Astrocyte of the spinal cord (primary cell): ENCODE measurements around the gene IGSF3.

Source experiments
- DNase-seq: peaks from one replicate; pipeline ENCODE4 v3.0.0; 2011; ENCODE audit warnings: low read depth, low spot score
- H3K4me3 ChIP-seq: 2 replicates; pipeline ENCODE4 v1.5.1; 2011; ENCODE audit warnings: low read depth, mild to moderate bottlenecking, low read length, moderate library complexity
- CTCF ChIP-seq: IDR thresholded peaks from 2 replicates; pipeline ENCODE4 v1.5.1; 2012; ENCODE audit warnings: low read depth, mild to moderate bottlenecking, low read length, inconsistent platforms
- in situ Hi-C: cut with HindIII; loops from 2 replicates; pipeline ENCODE4 v1.10.0; 2017; ENCODE audit warnings: low sequenced_read_pairs

Gene IGSF3

DNA sequence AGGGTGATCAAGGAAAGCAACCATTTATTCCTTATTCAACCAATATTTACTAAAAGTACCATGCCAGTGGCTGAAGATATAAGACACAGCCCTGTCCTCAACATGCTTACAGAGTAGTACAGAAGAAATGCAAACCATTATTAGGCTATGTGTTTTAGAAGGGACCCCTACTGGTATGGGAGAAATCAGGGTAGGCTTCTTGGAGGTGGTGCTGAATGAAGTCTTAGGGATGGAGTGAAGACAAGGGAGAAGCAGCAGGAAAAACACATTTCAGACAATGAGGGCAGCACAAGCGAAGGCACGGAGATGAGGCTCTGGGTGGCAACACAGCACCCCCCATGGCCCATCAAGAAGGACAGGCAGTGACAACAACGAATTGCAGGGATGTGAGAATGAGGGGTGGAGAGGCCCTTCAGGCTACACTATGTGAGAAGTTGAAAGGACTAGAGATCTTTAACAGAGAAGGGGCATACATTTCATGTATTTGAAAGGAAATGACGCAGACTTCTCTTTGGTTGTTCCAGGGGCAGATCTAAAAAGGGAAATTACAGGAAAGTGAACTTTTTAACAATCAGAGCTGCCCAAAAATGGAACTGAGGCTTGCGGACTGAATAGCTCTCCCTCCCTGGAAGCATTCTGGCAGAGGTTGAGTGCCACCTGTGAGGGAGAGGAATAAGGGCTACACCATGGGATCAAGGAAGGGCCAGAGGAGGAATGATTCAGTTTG lies 79.9 kb downstream of the IGSF3 start:
- in situ Hi-C loops, result no loop called here
- no peak for TF ChIP-seq CTCF
- DNase-seq, result no peak
- H3K4me3 ChIP-seq, result no peak overlapping the region

DNA sequence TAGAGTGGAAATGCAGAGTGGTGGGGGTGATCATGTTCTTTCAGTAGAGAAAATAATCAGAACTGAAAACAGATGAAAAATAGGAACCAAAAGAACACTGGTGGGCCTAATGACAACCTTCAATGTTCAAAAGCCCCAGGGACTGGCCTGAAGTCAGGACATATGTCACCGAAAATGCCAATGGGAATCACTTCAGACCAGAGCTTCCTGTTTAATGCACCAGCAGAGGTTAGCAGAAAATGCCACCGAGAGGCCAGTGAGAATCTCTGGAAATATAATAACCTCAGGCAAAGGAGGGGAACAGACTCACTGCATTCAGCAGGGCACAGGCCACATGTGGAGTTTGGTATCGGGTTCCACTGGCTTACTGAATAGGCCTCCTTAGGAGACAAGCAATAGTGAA lies 80.8 kb downstream of the IGSF3 start:
- TF ChIP-seq CTCF, result no peak
- in situ Hi-C loops, result no loop called here
- peak; percentile 28 for DNase-seq
- H3K4me3 ChIP-seq, result no peak overlapping the region

DNA sequence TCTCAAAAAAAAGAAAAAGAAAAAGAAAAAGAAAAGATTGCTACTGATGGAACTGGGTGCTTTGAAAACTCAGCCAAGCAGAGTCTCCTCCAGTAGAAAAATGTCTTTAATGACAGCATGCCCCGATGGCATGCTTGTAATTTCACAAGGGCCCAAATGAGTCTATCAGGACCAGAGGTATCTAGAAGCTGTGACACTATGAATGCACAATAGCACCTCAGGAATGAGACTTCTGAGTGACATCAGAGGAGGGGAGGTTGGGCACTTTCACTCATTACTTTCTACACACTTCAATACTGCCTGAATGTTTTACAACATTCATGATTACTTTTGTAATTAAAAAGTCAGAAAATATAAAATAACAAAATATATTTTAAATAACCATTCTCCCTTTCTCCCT lies 81.6 kb downstream of the IGSF3 start:
- in situ Hi-C loops, result no loop called here

DNA sequence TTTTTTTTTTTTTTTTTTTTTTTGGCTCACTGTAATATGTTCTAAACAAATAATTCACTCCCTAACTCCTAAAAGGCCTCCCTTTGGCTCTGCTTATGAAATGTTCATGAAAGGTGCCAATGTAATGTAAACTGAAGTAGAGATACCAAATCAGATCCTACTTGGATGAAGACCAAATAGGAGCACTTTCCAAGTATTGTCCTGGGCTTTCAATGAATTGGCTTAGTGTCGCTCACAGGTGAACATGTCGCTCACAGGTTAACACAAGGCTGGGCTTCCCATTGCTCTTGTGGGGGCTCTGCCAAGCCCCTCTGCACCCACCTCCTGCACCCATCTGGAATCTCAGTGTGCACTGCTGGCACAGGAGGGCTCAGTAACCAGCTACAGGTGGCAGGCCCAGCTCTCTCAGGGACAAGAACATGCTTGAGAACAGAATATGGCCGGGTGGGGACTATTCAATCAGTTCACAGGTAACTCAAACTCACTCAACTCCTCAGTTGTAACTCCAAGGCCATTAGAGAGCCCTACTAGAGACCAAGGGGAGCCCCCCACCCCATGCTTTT lies 86.1 kb downstream of the IGSF3 start:
- in situ Hi-C loops, result no loop called here
- no peak for TF ChIP-seq CTCF
- no peak for DNase-seq
- no peak overlapping the region for H3K4me3 ChIP-seq

More for the DNA sequence above, 81.6 kb downstream of the IGSF3 start:
- TF ChIP-seq CTCF, result no peak
- H3K4me3 ChIP-seq, result no peak overlapping the region
- DNase-seq, result no peak

- H3K4me3 ChIP-seq, result no peak overlapping the region
- in situ Hi-C loops, result no loop called here
- no peak for TF ChIP-seq CTCF
- DNase-seq, result peak; percentile 28
Measured at GRCh38 chr1:116580446-116581322, 86.8 kb downstream of the IGSF3 start.

- in situ Hi-C loops, result no loop called here
- TF ChIP-seq CTCF, result no peak
- DNase-seq, result no peak
- no peak overlapping the region for H3K4me3 ChIP-seq
Measured at GRCh38 chr1:116579259-116579875, 88.2 kb downstream of the IGSF3 start.
